WERI-Rb-1 (cell line): Measurements from ENCODE around the gene TSC2.

Source experiments
- DNase-seq: peaks from one replicate; pipeline ENCODE4 v3.0.0-alpha.2; 2020
- H3K27ac ChIP-seq: fragments of 250-450 bp; sonication (Bioruptor Pico); 2 replicates; pipeline ENCODE4 v1.5.1; 2020; ENCODE audit warnings: mild to moderate bottlenecking, moderate library complexity
- H3K27me3 ChIP-seq: fragments of 250-450 bp; sonication (Bioruptor Pico); 2 replicates; pipeline ENCODE4 v1.5.1; 2021; ENCODE audit warnings: mild to moderate bottlenecking, low read depth, moderate library complexity; ENCODE audit not compliant: insufficient read depth, severe bottlenecking
- H3K36me3 ChIP-seq: fragments of 250-450 bp; sonication (Bioruptor Pico); 2 replicates; pipeline ENCODE4 v1.5.1; 2020; ENCODE audit warnings: mild to moderate bottlenecking, moderate library complexity
- H3K4me3 ChIP-seq: 2 replicates; pipeline ENCODE4 v1.5.1; 2011; ENCODE audit warnings: low read depth, mild to moderate bottlenecking, control low read depth, low read length
- H3K9me3 ChIP-seq: fragments of 250-450 bp; sonication (Bioruptor Pico); 2 replicates; pipeline ENCODE4 v1.5.1; 2021; ENCODE audit warnings: mild to moderate bottlenecking, moderate library complexity; ENCODE audit not compliant: severe bottlenecking
- TF ChIP-seq, protein P1 (sequence below): IDR thresholded peaks from 2 replicates; pipeline ENCODE4 v1.5.1; 2011; ENCODE audit warnings: low read depth, mild to moderate bottlenecking, control low read depth, inconsistent platforms, low read length

The TSC2 gene

DNA sequence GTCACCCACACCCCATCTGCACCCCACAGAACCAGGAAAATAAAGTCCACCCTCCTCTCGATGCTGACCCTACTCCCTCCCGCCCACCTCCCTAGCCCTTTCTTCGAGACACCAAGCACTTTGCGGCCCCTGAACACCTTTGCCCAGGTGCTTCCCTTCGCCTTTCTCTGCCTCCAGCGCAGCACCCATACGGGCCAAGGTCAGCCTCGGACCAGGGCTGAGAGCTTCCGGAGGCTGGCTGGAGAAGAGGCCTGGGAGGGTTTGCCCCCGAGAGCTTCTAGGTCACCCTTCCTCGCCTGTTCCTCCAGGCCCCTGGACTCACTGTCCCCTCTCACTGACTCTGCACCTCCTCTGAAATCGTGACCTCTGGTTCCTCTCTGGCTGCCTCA is 23.8 kb upstream of the TSC2 start:
- no peak overlapping the region for H3K4me3 ChIP-seq
- TF ChIP-seq, protein P1, sequence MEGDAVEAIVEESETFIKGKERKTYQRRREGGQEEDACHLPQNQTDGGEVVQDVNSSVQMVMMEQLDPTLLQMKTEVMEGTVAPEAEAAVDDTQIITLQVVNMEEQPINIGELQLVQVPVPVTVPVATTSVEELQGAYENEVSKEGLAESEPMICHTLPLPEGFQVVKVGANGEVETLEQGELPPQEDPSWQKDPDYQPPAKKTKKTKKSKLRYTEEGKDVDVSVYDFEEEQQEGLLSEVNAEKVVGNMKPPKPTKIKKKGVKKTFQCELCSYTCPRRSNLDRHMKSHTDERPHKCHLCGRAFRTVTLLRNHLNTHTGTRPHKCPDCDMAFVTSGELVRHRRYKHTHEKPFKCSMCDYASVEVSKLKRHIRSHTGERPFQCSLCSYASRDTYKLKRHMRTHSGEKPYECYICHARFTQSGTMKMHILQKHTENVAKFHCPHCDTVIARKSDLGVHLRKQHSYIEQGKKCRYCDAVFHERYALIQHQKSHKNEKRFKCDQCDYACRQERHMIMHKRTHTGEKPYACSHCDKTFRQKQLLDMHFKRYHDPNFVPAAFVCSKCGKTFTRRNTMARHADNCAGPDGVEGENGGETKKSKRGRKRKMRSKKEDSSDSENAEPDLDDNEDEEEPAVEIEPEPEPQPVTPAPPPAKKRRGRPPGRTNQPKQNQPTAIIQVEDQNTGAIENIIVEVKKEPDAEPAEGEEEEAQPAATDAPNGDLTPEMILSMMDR, result no peak
- DNase-seq, result no peak
- no peak overlapping the region for H3K27ac ChIP-seq
- H3K9me3 ChIP-seq, result no peaks in the 10 kb centered on the region
- H3K36me3 ChIP-seq, result no peaks in the 10 kb centered on the region
- H3K27me3 ChIP-seq, result no peaks in the 10 kb centered on the region

DNA sequence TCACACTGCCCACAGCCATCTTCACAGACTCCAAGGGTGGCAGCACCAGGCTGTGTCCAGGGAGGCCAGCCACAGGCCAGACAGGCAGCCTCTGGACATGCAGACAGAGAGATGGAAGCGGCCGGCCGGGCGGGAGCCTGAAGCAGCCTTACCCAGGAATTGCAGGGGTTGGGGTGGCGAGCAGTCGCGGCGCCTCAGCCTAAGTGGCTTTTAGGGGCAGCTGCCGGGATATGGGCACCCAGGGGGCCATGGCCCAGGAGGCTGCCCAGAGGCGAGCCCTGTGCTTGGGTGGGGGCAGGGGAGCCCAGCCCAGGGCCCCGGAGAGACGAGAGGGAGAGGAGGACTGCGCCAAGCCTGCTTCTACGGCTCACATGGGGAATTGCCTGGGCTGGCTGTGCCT is 22.5 kb upstream of the TSC2 start:
- Histone ChIP-seq H3K4me3 (no peak overlapping the region), H3K9me3 (no peaks in the 10 kb centered on the region), H3K36me3 (peaks cover 6% of the 10 kb centered on the region), H3K27me3 (no peaks in the 10 kb centered on the region), H3K27ac (no peak overlapping the region)
- no peak for DNase-seq
- TF ChIP-seq, protein P1, result no peak

GRCh38 chr16:2025878-2026460 is 21.8 kb upstream of the TSC2 start:
- Histone ChIP-seq H3K27me3 (no peaks in the 10 kb centered on the region), H3K4me3 (no peak overlapping the region), H3K27ac (no peak overlapping the region), H3K36me3 (peaks cover 8% of the 10 kb centered on the region), H3K9me3 (no peaks in the 10 kb centered on the region)
- DNase-seq, result no peak
- TF ChIP-seq, protein P1, result no peak

DNA sequence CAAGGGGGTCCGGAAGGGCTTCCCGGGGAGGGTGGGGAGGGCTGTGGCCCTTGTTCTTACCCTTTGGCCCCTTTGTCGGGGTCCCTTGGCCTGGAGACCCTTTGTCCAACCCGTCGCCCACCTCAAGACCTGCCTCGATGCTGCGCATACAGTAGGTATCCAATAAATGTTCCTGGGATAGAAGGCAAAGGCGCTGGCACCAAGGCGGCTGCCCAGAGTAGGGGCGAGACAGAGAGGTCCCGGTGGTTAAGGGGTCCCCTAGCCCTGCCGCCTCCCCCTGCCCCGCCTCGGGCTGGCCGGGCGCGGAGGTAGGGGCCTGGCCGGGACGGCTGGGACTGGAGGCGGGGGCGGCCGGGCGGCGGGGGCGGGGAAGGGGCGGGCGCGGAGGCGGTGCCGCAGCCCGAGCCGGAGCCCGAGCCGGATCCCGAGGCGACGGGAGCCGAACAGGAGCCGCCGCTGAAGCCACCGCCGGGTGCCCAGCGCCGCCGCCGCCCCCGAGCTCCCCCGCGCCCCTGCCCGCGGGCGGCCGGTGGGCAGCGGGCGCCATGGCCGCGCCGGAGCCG is 21.2 kb upstream of the TSC2 start, which contains the start of gene NHERF2:
Gene NHERF2 (plus strand): TSS at position 442 of the 563 bp plus-strand sequence. CDS start 104 bp downstream, at position 546.
- Histone ChIP-seq H3K4me3 (peak within 1 kb of the TSS; percentile 41), H3K36me3 (peaks cover 10% of the 10 kb centered on the region), H3K27me3 (no peaks in the 10 kb centered on the region), H3K9me3 (no peaks in the 10 kb centered on the region), H3K27ac (no peak within 1 kb of the TSS)
- TF ChIP-seq, protein P1, result no peak
- DNase-seq, result peak; percentile 38

DNA sequence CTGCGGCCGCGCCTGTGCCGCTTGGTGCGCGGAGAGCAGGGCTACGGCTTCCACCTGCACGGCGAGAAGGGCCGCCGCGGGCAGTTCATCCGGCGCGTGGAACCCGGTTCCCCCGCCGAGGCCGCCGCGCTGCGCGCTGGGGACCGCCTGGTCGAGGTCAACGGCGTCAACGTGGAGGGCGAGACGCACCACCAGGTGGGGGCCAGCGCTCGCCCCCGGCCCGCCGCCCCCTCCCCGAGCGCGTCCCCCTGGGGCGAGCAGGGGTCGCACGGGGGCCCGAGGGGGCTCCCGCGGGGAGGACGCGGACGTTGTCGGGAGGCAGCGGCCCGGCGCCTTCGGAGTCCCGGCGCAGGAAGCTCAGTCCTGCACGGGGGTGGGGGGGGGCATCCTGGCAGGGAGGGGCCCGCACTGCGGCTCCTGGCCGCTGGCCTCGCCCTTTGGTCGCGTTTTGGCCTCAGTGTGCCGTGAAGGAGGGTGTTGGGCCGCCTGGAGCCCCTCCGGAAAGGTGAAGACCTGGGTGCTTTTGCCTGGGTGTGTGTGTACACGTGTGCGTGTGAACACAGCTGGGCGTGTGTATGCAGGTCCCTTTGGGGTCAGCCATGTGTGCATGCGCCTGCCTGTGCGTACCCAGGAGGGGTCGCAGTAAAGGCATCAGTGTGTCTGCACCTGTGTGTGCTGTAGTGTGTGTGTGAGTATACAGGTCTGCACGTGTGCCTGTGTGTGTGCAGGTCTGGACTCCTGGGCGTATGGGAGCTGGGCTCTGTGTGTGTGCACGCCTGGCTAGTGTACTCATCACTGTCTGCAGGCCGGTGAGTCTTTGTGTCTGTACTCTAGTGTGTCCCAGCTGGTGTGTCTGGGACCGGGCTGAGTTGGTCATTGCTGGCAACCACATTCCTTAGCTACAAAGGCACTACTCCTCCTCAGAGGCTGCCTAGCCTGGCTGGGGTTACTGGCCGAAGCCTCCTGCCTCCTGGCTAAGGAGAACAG is 20.5 kb upstream of the TSC2 start:
- DNase-seq, result peak; percentile 51
- Histone ChIP-seq H3K36me3 (peaks cover 14% of the 10 kb centered on the region), H3K27ac (no peak overlapping the region), H3K27me3 (no peaks in the 10 kb centered on the region), H3K9me3 (no peaks in the 10 kb centered on the region), H3K4me3 (peak overlapping the region; percentile 41)
- TF ChIP-seq, protein P1, result peak; percentile 48
